GM23338 (cell line): ENCODE measurements around the gene REG1A. TPM values are rescaled to one million over a fixed set of nuclear protein-coding genes. Genes with fewer than 3 reads are reported as not detected.

ENCODE experiments used
- ATAC-seq: fragments of 200-7000 bp; cut with Tn5 transposase; 3 replicates; pipeline ENCODE4 v1.9.1; 2020
- DNase-seq: peaks from one replicate; pipeline ENCODE4 v3.0.0-alpha.2; 2015; ENCODE audit warnings: low spot score
- H2AFZ ChIP-seq: fragments of 200-600 bp; sonication (generic); 2 replicates; pipeline ENCODE4 v1.8.0; 2016; ENCODE audit warnings: antibody characterized with exemption, mild to moderate bottlenecking, moderate library complexity
- H3F3A ChIP-seq: fragments of 200-600 bp; sonication (generic); replicated peaks from 2 replicates; pipeline ENCODE4 v1.8.0; 2017; ENCODE audit warnings: antibody characterized with exemption, mixed run types, low read depth
- H3K27ac ChIP-seq: fragments of 200-600 bp; sonication (generic); 2 replicates; pipeline ENCODE4 v1.6.1; 2016; ENCODE audit warnings: low read depth
- H3K27me3 ChIP-seq: fragments of 200-600 bp; sonication (generic); 2 replicates; pipeline ENCODE4 v1.8.0; 2016; ENCODE audit warnings: mild to moderate bottlenecking, mixed run types, moderate library complexity; ENCODE audit not compliant: insufficient read depth
- H3K36me3 ChIP-seq: fragments of 200-600 bp; sonication (generic); 2 replicates; pipeline ENCODE4 v1.8.0; 2016; ENCODE audit warnings: mild to moderate bottlenecking; ENCODE audit not compliant: insufficient read depth
- H3K4me1 ChIP-seq: fragments of 200-600 bp; sonication (generic); 2 replicates; pipeline ENCODE4 v1.8.0; 2016; ENCODE audit warnings: mild to moderate bottlenecking, moderate library complexity; ENCODE audit not compliant: insufficient read depth
- H3K4me2 ChIP-seq: fragments of 200-600 bp; sonication (generic); 2 replicates; pipeline ENCODE4 v1.7.1; 2017; ENCODE audit warnings: mixed run types
- H3K4me3 ChIP-seq: fragments of 200-600 bp; sonication (generic); 2 replicates; pipeline ENCODE4 v1.6.1; 2016; ENCODE audit warnings: mixed run types
- H3K79me2 ChIP-seq: fragments of 200-600 bp; sonication (generic); replicated peaks from 2 replicates; pipeline ENCODE4 v1.8.0; 2017; ENCODE audit warnings: mild to moderate bottlenecking; ENCODE audit not compliant: insufficient read depth
- H3K9me2 ChIP-seq: fragments of 200-600 bp; sonication (generic); 2 replicates; pipeline ENCODE4 v1.8.0; 2017; ENCODE audit not compliant: insufficient read depth
- H4K20me1 ChIP-seq: fragments of 200-600 bp; sonication (generic); replicated peaks from 2 replicates; pipeline ENCODE4 v1.8.0; 2017; ENCODE audit warnings: mild to moderate bottlenecking; ENCODE audit not compliant: insufficient read depth
- H3K27ac Mint-ChIP-seq: 2 replicates; pipeline ENCODE4 v1.8.0; 2020; ENCODE audit warnings: inconsistent platforms, mild to moderate bottlenecking, moderate library complexity, mixed read lengths
- H3K27me3 Mint-ChIP-seq: 3 replicates; pipeline ENCODE4 v1.8.0; 2022; ENCODE audit warnings: low read depth, mild to moderate bottlenecking, moderate library complexity, mixed read lengths, inconsistent platforms; ENCODE audit not compliant: insufficient read depth, poor library complexity
- H3K36me3 Mint-ChIP-seq: 3 replicates; pipeline ENCODE4 v1.8.0; 2021; ENCODE audit warnings: low read depth, mild to moderate bottlenecking, inconsistent platforms, moderate library complexity, mixed read lengths
- H3K4me1 Mint-ChIP-seq: 3 replicates; pipeline ENCODE4 v1.8.0; 2020; ENCODE audit warnings: mild to moderate bottlenecking, inconsistent platforms, mixed read lengths
- H3K4me3 Mint-ChIP-seq: 3 replicates; pipeline ENCODE4 v1.8.0; 2021; ENCODE audit warnings: moderate library complexity, mild to moderate bottlenecking, inconsistent platforms, mixed read lengths
- H3K9me3 Mint-ChIP-seq: 3 replicates; pipeline ENCODE4 v1.8.0; 2020; ENCODE audit warnings: moderate library complexity, mild to moderate bottlenecking, inconsistent platforms, mixed read lengths
- EZH2phosphoT487 ChIP-seq: fragments of 200-600 bp; sonication (generic); IDR thresholded peaks from one replicate; pipeline ENCODE4 v1.8.1; 2018; ENCODE audit warnings: antibody characterized with exemption; ENCODE audit not compliant: unreplicated experiment
- STAT1 ChIP-seq: IDR thresholded peaks from one replicate; pipeline ENCODE4 v1.6.1; 2016; ENCODE audit warnings: antibody characterized with exemption; ENCODE audit not compliant: unreplicated experiment
- ZNF331 ChIP-seq: fragments of 250-450 bp; sonication (Bioruptor Pico); IDR thresholded peaks from 2 replicates; pipeline ENCODE4 v1.5.0; 2020; ENCODE audit warnings: low read depth, mild to moderate bottlenecking, moderate library complexity
- polyA plus RNA-seq: library from polyadenylated mRNA; unstranded; fragments of >200 nt; fragmentation: Nextera tagmentation; extraction: Ambion mirVana; gene quantifications from 2 replicates; pipeline ENCODE4 v1.2.1, GENCODE V29; 2016
- total RNA-seq: library from RNA; depleted of rRNA; stranded (reverse); fragments of >200 nt; shearing (Covaris generic); gene quantifications from 2 replicates; pipeline ENCODE4 v1.2.3, GENCODE V29; 2014
- TF ChIP-seq, protein P1 (sequence below): IDR thresholded peaks from one replicate; pipeline ENCODE4 v1.6.1; 2018; ENCODE audit warnings: antibody characterized with exemption; ENCODE audit not compliant: unreplicated experiment
- TF ChIP-seq, protein P2 (sequence below): fragments of 250-450 bp; sonication (Bioruptor Pico); IDR thresholded peaks from 2 replicates; pipeline ENCODE4 v1.5.0; 2020; ENCODE audit warnings: mild to moderate bottlenecking, moderate library complexity

Gene REG1A
- total and polyA plus RNA-seq, 2 experiments from 2014 or later = not detected

DNA sequence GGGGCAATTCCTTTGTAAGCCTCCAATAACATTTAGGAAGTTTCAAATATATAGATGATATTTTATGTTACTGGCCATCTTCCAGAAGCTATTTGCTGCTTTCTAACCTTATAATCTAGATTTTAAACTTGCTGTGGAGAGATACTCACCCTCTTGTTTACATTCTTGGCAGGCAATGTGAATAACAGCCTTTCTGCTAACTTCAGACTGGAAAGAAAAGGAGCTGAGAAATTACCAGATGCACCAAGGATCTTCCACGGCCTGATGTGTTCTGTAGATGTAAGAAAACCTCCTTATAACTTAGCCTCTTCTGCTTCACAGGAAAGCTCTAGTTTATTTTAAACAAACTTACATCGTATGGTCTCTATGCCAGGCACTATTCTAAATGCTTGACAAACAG, 49.2 kb upstream of the REG1A start:
- no peak for ATAC-seq
- Mint-ChIP-seq H3K36me3 (no peaks in the 10 kb centered on the region), H3K9me3 (0 out of 3 replicates have a peak, but pooled peaks cover 2% of the 10 kb centered on the region), H3K27ac (no peak overlapping the region), H3K4me1 (no peaks in the 10 kb centered on the region), H3K27me3 (peaks cover 2% of the 10 kb centered on the region), H3K4me3 (no peak overlapping the region)
- no peak overlapping the region for H2AFZ ChIP-seq
- H3K27me3 ChIP-seq = no peaks in the 10 kb centered on the region
- H3K4me3 ChIP-seq = no peak overlapping the region
- no peaks in the 10 kb centered on the region for H3K4me1 ChIP-seq
- TF ChIP-seq ZNF331 = no peak
- no peak for TF ChIP-seq STAT1
- TF ChIP-seq EZH2phosphoT487 = no peak
- TF ChIP-seq, protein P1, sequence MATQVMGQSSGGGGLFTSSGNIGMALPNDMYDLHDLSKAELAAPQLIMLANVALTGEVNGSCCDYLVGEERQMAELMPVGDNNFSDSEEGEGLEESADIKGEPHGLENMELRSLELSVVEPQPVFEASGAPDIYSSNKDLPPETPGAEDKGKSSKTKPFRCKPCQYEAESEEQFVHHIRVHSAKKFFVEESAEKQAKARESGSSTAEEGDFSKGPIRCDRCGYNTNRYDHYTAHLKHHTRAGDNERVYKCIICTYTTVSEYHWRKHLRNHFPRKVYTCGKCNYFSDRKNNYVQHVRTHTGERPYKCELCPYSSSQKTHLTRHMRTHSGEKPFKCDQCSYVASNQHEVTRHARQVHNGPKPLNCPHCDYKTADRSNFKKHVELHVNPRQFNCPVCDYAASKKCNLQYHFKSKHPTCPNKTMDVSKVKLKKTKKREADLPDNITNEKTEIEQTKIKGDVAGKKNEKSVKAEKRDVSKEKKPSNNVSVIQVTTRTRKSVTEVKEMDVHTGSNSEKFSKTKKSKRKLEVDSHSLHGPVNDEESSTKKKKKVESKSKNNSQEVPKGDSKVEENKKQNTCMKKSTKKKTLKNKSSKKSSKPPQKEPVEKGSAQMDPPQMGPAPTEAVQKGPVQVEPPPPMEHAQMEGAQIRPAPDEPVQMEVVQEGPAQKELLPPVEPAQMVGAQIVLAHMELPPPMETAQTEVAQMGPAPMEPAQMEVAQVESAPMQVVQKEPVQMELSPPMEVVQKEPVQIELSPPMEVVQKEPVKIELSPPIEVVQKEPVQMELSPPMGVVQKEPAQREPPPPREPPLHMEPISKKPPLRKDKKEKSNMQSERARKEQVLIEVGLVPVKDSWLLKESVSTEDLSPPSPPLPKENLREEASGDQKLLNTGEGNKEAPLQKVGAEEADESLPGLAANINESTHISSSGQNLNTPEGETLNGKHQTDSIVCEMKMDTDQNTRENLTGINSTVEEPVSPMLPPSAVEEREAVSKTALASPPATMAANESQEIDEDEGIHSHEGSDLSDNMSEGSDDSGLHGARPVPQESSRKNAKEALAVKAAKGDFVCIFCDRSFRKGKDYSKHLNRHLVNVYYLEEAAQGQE = no peak
- H3F3A ChIP-seq = no peaks in the 10 kb centered on the region
- peaks cover 20% of the 10 kb centered on the region for H3K9me2 ChIP-seq
- H3K27ac ChIP-seq = no peak overlapping the region
- H4K20me1 ChIP-seq = no peaks in the 10 kb centered on the region
- no peak for DNase-seq
- H3K79me2 ChIP-seq = no peaks in the 10 kb centered on the region
- H3K36me3 ChIP-seq = no peaks in the 10 kb centered on the region
- no peak overlapping the region for H3K4me2 ChIP-seq

DNA sequence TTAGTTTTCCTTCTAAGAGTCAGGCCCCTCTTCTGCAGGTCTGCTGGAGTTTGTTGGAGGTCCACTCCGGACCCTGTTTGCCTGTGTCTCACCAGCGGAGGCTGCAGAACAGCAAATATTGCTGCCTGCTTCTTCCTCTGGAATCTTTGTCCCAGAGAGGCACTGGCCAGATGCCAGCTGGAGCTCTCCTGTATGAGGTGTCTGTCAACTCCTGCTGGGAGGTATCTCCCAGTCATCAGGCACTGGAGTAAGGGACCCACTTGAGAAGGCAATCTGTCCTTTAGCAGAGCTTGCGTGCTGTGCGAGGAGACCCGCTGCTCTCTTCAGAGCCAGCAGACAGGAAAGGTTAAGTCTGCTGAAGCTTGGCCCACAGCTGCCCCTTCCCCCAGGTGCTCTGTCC, 37.3 kb upstream of the REG1A start:
- H3K4me3 Mint-ChIP-seq = no peak overlapping the region
- H3K27ac Mint-ChIP-seq = no peak overlapping the region
- Histone ChIP-seq H4K20me1 (no peaks in the 10 kb centered on the region), H3K27ac (no peak overlapping the region), H3K4me1 (peaks cover 10% of the 10 kb centered on the region; the same call in 1 of the 2 replicates), H3K4me2 (no peak overlapping the region), H3K79me2 (no peaks in the 10 kb centered on the region), H3K9me2 (peaks cover 7% of the 10 kb centered on the region; the same call in 1 of the 2 replicates), H3K4me3 (no peak overlapping the region), H3K36me3 (no peaks in the 10 kb centered on the region), H3K27me3 (no peaks in the 10 kb centered on the region), H2AFZ (no peak overlapping the region), H3F3A (no peaks in the 10 kb centered on the region)
- no peak for ATAC-seq
- DNase-seq = no peak
- H3K9me3 Mint-ChIP-seq = peaks cover 9% of the 10 kb centered on the region; the same call in 2 of the 3 replicates
- H3K36me3 Mint-ChIP-seq = no peaks in the 10 kb centered on the region; the same call in 2 of the 3 replicates
- TF ChIP-seq, protein P2, sequence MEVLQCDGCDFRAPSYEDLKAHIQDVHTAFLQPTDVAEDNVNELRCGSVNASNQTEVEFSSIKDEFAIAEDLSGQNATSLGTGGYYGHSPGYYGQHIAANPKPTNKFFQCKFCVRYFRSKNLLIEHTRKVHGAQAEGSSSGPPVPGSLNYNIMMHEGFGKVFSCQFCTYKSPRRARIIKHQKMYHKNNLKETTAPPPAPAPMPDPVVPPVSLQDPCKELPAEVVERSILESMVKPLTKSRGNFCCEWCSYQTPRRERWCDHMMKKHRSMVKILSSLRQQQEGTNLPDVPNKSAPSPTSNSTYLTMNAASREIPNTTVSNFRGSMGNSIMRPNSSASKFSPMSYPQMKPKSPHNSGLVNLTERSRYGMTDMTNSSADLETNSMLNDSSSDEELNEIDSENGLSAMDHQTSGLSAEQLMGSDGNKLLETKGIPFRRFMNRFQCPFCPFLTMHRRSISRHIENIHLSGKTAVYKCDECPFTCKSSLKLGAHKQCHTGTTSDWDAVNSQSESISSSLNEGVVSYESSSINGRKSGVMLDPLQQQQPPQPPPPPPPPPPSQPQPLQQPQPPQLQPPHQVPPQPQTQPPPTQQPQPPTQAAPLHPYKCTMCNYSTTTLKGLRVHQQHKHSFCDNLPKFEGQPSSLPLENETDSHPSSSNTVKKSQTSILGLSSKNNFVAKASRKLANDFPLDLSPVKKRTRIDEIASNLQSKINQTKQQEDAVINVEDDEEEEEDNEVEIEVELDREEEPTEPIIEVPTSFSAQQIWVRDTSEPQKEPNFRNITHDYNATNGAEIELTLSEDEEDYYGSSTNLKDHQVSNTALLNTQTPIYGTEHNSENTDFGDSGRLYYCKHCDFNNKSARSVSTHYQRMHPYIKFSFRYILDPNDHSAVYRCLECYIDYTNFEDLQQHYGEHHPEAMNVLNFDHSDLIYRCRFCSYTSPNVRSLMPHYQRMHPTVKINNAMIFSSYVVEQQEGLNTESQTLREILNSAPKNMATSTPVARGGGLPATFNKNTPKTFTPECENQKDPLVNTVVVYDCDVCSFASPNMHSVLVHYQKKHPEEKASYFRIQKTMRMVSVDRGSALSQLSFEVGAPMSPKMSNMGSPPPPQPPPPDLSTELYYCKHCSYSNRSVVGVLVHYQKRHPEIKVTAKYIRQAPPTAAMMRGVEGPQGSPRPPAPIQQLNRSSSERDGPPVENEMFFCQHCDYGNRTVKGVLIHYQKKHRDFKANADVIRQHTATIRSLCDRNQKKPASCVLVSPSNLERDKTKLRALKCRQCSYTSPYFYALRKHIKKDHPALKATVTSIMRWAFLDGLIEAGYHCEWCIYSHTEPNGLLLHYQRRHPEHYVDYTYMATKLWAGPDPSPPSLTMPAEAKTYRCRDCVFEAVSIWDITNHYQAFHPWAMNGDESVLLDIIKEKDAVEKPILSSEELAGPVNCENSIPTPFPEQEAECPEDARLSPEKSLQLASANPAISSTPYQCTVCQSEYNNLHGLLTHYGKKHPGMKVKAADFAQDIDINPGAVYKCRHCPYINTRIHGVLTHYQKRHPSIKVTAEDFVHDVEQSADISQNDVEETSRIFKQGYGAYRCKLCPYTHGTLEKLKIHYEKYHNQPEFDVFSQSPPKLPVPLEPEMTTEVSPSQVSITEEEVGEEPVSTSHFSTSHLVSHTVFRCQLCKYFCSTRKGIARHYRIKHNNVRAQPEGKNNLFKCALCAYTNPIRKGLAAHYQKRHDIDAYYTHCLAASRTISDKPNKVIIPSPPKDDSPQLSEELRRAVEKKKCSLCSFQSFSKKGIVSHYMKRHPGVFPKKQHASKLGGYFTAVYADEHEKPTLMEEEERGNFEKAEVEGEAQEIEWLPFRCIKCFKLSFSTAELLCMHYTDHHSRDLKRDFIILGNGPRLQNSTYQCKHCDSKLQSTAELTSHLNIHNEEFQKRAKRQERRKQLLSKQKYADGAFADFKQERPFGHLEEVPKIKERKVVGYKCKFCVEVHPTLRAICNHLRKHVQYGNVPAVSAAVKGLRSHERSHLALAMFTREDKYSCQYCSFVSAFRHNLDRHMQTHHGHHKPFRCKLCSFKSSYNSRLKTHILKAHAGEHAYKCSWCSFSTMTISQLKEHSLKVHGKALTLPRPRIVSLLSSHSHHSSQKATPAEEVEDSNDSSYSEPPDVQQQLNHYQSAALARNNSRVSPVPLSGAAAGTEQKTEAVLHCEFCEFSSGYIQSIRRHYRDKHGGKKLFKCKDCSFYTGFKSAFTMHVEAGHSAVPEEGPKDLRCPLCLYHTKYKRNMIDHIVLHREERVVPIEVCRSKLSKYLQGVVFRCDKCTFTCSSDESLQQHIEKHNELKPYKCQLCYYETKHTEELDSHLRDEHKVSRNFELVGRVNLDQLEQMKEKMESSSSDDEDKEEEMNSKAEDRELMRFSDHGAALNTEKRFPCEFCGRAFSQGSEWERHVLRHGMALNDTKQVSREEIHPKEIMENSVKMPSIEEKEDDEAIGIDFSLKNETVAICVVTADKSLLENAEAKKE (CRISPR knock-in tag) = no peak
- H3K27me3 Mint-ChIP-seq = peaks cover 2% of the 10 kb centered on the region
- H3K4me1 Mint-ChIP-seq = peaks cover 8% of the 10 kb centered on the region; the same call in 2 of the 3 replicates
